Activated naive CD4-positive, alpha-beta T cell treated with anti-CD3 and anti-CD28 coated beads for 36 hours (primary cell): ENCODE results near the gene ANKHD1. TPM values are rescaled to one million over a fixed set of nuclear protein-coding genes. Genes with fewer than 3 reads are reported as not detected.
"Not testable (repeated sequence)": the region's sequence is repeated elsewhere in the genome, so short reads cannot be mapped to it uniquely, and the experiment has no call there.

Experiments used
- CTCF ChIA-PET: fragments of 350-600 bp; sonication (Branson Sonifier 250); formaldehyde crosslinking; loops from one replicate; lab custom pipeline; 2021; ENCODE audit warnings: antibody characterized with exemption; lab: Charles Lee
- DNase-seq: peaks from one replicate; pipeline ENCODE4 v3.0.0-alpha.2; 2020
- H3K27ac Mint-ChIP-seq: one replicate; pipeline ENCODE4 v1.8.0; 2021; ENCODE audit warnings: mild to moderate bottlenecking, mixed read lengths
- H3K27me3 Mint-ChIP-seq: one replicate; pipeline ENCODE4 v1.8.0; 2021; ENCODE audit warnings: low read depth, mixed read lengths
- H3K36me3 Mint-ChIP-seq: one replicate; pipeline ENCODE4 v1.8.0; 2021; ENCODE audit warnings: low read depth, mixed read lengths
- H3K4me1 Mint-ChIP-seq: one replicate; pipeline ENCODE4 v1.8.0; 2021; ENCODE audit warnings: low read depth, mixed read lengths
- H3K4me3 Mint-ChIP-seq: one replicate; pipeline ENCODE4 v1.8.0; 2021; ENCODE audit warnings: mild to moderate bottlenecking, moderate library complexity, mixed read lengths
- H3K9me3 Mint-ChIP-seq: one replicate; pipeline ENCODE4 v1.8.0; 2021; ENCODE audit warnings: mixed read lengths
- intact Hi-C: fragments of 100-400 bp; cut with micrococcal nuclease; formaldehyde crosslinking; loops from one replicate; pipeline ENCODE4 v1.15.1; 2023
- total RNA-seq, 2 experiments: library from RNA; stranded (reverse); gene quantifications; one replicate each; pipeline ENCODE4 v1.2.3, GENCODE V29; 2021

Gene ANKHD1
- total RNA-seq, 2 experiments from 2014 or later, result 83.2 to 87.0 TPM

DNA sequence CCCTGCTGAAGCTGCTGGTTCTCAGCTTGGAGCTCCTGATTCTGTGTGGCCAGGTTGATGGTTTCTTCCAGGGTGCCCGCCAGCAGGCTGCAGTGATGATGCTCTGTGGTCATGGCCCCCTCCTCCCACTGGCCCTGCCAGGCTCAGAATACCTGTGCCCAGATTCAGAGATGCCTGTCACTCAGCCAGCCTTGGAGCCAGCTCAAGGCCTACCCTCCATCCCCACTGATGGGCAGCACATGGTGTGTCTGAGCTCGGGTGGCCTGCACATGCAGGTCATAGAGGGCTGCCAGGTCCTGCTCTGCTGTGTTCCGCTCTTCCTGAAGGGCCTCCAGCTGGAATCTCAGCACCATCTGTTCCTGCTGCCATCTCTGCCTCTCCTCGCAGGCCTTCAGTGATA, 168.4 kb downstream of the ANKHD1 start:
- H3K27me3 Mint-ChIP-seq, result no peaks in the 10 kb centered on the region
- no peak overlapping the region for H3K4me3 Mint-ChIP-seq
- peak overlapping the region; percentile 87 for H3K27ac Mint-ChIP-seq
- H3K9me3 Mint-ChIP-seq, result no peaks in the 10 kb centered on the region
- no peak for DNase-seq
- H3K36me3 Mint-ChIP-seq, result peaks cover 30% of the 10 kb centered on the region
- CTCF ChIA-PET, result interaction anchor here (0.6 to 1.6 kb wide), 5 partner anchors 22 to 196 kb away, joined by 3 to 6 read pairs (median 3); partner anchors contain the start of gene EIF4EBP3
- peaks cover 47% of the 10 kb centered on the region for H3K4me1 Mint-ChIP-seq
- intact Hi-C loops, result no loop called here

DNA sequence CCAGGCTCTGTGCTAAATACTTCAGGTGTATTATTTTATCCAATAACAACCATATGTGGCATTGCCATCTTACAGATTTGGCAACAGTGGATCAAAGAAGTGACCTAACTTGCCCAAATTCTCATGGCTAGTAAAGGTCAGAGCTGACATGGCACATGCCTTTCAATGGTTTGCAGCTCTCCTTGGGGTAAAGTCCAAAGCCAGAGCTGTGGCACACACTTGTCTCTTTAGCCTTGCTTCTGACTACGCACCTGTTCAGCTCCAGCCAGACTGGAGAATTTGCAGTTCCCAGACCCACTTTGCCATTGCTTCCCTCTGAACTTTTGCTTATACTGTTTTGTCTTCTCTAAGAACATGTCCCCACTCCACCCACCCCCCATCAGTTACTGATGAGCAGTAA, 168.9 kb downstream of the ANKHD1 start:
- Mint-ChIP-seq H3K27ac (no peak overlapping the region), H3K9me3 (no peaks in the 10 kb centered on the region), H3K4me3 (no peak overlapping the region), H3K27me3 (no peaks in the 10 kb centered on the region), H3K36me3 (peaks cover 27% of the 10 kb centered on the region), H3K4me1 (peaks cover 45% of the 10 kb centered on the region)
- DNase-seq, result no peak
- CTCF ChIA-PET, result interaction anchor here (0.6 to 1.5 kb wide), 3 partner anchors 23 to 197 kb away, joined by 3 to 4 read pairs (median 3); partner anchors contain the start of gene EIF4EBP3
- intact Hi-C loops, result no loop called here

DNA sequence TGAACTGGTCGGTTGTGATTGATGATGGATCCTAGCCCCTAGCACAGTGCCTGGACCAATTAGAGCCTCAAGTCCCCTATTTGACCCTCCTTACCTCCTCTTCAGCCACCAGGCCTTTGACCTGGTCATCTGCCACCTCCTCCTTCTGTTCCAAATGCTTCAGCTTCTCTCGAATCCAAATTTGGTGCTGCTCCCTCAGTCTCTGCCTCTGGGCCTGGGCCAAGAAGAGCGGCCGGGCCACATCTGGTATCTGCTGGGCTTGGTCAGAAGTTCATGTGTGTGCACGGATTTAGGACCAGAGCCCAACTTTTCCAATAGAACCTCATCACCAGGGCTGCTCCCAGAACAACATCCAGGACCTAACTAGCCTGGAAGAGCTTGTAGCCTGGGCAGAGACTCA, 169.5 kb downstream of the ANKHD1 start:
- DNase-seq, result no peak
- Mint-ChIP-seq H3K4me3 (no peak overlapping the region), H3K27ac (no peak overlapping the region), H3K9me3 (no peaks in the 10 kb centered on the region), H3K27me3 (no peaks in the 10 kb centered on the region), H3K36me3 (peaks cover 25% of the 10 kb centered on the region), H3K4me1 (peaks cover 41% of the 10 kb centered on the region)
- CTCF ChIA-PET, result interaction anchor here (1.7 kb wide), 1 partner anchor 19 kb away, joined by 4 read pairs; no protein-coding TSS in a partner anchor
- intact Hi-C loops, result no loop called here

DNA sequence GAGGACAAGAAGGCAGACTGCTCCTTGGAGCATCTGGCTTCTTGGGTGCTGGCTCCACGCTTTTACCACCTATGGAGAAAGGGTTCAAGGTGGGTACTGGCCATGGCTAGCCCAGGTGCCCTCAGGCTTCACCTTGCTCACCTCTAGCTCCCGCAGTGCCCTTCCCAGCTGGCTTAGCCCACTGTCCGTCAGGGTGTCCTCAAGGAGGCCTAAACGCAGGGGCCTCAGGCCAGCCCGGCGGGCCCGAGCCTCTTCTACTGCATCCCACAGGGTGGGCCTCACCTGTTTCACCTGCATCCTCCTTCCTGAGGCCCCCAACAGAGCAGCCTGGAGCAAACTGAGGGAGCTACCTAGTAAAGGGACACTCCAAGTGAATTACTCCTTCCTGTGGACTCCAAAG, 172.1 kb downstream of the ANKHD1 start:
- Mint-ChIP-seq H3K9me3 (no peaks in the 10 kb centered on the region), H3K4me1 (peaks cover 23% of the 10 kb centered on the region), H3K4me3 (no peak overlapping the region), H3K36me3 (peaks cover 11% of the 10 kb centered on the region), H3K27ac (no peak overlapping the region), H3K27me3 (no peaks in the 10 kb centered on the region)
- DNase-seq, result no peak
- intact Hi-C loops, result no loop called here
- CTCF ChIA-PET, result interaction anchor here (0.6 to 1.8 kb wide), 3 partner anchors 8 to 206 kb away, joined by 3 to 4 read pairs (median 3); partner anchors contain the start of gene SLC35A4

DNA sequence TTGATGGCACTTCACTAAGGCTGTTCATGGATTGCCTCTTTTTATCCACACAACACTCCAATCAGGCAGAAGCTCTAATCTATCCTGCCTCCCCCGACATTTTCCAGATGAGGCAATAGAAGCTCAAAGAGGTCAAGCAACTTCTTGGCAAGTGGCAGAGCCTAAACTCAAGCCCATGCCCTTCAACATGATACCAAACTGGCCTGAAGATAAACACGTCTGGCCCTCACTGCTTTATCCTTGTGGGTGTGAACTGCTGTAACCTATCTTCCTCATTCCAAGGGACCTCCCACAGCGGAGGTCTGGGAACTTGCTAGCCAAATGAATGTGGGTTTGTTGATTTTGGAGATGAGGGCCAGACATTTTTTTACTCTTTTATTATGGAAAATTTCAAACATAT, 172.5 kb downstream of the ANKHD1 start:
- no peaks in the 10 kb centered on the region for H3K9me3 Mint-ChIP-seq
- no peak overlapping the region for H3K27ac Mint-ChIP-seq
- no peak overlapping the region for H3K4me3 Mint-ChIP-seq

DNA sequence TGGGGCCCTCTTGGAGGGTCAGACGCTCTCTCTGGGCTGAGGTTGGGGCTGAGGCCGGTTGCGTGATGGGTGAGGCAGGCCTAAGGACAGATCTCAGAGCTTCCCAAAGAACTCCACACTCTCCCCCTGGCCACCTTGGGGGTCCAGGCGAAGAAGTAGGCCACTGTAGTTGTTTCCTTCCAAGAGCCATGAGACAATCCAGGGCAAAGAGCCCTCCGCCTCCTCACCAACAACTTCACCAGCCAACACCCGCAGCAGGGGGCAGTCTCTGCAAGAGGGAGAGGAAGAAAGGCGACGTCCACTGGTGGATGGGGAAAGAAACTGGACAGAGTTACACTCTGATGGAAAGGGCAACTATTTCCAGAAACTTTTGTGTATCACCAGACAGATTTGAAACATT, 173.7 kb downstream of the ANKHD1 start:
- intact Hi-C loops, result loop anchor here (1.0 kb wide), 1 partner anchor 145 kb away; no protein-coding TSS in a partner anchor
- CTCF ChIA-PET, result no interaction called here
- Mint-ChIP-seq H3K4me3 (no peak overlapping the region), H3K27me3 (no peaks in the 10 kb centered on the region), H3K27ac (no peak overlapping the region), H3K9me3 (no peaks in the 10 kb centered on the region), H3K36me3 (peaks cover 5% of the 10 kb centered on the region), H3K4me1 (peaks cover 8% of the 10 kb centered on the region)
- DNase-seq, result peak; percentile 44

More for the DNA sequence above, 172.5 kb downstream of the ANKHD1 start:
- no peak for DNase-seq
- CTCF ChIA-PET, result interaction anchor here (1.3 to 1.8 kb wide), 2 partner anchors 9 to 207 kb away, joined by 3 to 4 read pairs; partner anchors contain the start of gene SLC35A4
- H3K4me1 Mint-ChIP-seq, result peaks cover 18% of the 10 kb centered on the region
- peaks cover 10% of the 10 kb centered on the region for H3K36me3 Mint-ChIP-seq
- no peaks in the 10 kb centered on the region for H3K27me3 Mint-ChIP-seq
- intact Hi-C loops, result no loop called here

DNA sequence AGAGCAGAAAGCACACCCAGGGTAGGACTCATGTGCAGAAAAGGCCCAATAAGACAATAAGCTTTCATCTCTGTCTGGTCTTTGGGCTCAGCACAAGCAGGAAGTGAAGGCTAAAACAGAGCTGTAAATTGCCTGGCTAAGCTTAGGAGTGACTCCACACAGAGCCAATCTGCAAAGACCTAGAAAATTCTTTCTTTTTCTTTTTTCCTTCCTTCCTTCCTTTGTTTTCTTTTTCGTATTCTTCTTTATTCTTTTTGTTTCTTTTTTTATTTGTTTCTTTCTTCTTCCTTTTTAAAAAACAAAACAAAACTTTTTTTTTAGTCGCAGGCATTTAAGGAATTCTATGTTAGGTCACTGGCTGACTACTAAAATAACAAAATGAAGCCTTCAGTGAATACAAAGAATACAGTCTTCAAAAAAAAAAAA, 175.2 kb downstream of the ANKHD1 start:
- Mint-ChIP-seq H3K4me3 (no peak overlapping the region), H3K9me3 (no peaks in the 10 kb centered on the region), H3K36me3 (no peaks in the 10 kb centered on the region), H3K27me3 (no peaks in the 10 kb centered on the region), H3K27ac (no peak overlapping the region), H3K4me1 (peaks cover 7% of the 10 kb centered on the region)
- DNase-seq, result no peak
- CTCF ChIA-PET, result interaction anchor here (1.2 to 1.3 kb wide), 2 partner anchors 56 to 58 kb away, joined by 3 to 4 read pairs; partner anchors contain the start of gene CD14
- intact Hi-C loops, result no loop called here

DNA sequence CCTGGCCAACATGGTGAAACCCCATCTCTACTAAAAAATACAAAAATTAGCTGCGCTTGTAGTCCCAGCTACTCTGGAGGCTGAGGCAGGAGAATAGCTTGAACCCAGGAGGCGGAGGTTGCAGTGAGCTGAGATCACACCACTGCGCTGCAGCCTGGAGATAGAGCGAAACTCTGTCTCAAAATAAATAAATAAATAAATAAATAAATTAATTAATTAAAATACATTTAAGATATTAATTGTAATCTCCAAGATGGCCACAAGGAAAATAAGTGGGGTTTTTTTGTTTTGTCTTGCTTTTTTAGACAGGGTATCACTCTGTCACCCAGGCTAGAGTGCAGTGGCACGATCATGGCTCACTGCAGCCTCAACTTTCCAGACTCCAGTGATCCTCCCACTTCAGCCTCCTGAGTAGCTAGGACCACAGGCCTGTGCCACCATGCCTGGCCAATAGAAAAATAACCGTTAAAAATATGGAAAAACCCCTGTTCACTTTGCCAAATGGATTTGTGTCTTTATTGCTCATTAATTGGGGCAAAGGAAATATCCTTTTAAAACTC, 177.6 kb downstream of the ANKHD1 start:
- not testable (repeated sequence) for H3K4me1 Mint-ChIP-seq
- CTCF ChIA-PET, result interaction anchor here (0.6 to 1.3 kb wide), 2 partner anchors 14 to 540 kb away, joined by 3 read pairs; no protein-coding TSS in a partner anchor

DNA sequence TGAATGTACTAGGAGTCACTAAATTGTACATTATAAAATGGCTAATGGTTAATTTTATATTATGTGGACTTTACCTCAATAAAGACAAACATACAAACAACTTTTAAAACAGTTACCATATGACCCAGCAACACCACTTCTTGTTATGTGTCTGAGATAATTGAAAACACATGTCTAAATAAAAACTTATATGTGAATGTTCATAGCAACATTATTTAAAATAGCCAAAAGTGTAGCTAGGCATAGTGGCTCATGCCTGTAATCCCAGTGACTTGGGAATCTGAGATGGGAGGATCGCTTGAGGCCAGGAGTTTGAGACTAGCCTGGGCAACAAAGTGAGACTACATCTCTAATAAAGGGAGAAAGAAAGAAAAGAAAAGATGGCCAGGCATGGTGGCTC, 185.9 kb downstream of the ANKHD1 start:
- Mint-ChIP-seq H3K36me3 (no peaks in the 10 kb centered on the region), H3K4me3 (no peak overlapping the region), H3K4me1 (no peaks in the 10 kb centered on the region), H3K27ac (no peak overlapping the region), H3K9me3 (peaks cover 2% of the 10 kb centered on the region), H3K27me3 (no peaks in the 10 kb centered on the region)
- CTCF ChIA-PET, result no interaction called here
- intact Hi-C loops, result no loop called here
- DNase-seq, result no peak

More for the DNA sequence above, 177.6 kb downstream of the ANKHD1 start:
- H3K27ac Mint-ChIP-seq, H3K9me3 Mint-ChIP-seq, H3K36me3 Mint-ChIP-seq, H3K4me3 Mint-ChIP-seq, DNase-seq, intact Hi-C loops, H3K27me3 Mint-ChIP-seq: not testable (repeated sequence)

DNA sequence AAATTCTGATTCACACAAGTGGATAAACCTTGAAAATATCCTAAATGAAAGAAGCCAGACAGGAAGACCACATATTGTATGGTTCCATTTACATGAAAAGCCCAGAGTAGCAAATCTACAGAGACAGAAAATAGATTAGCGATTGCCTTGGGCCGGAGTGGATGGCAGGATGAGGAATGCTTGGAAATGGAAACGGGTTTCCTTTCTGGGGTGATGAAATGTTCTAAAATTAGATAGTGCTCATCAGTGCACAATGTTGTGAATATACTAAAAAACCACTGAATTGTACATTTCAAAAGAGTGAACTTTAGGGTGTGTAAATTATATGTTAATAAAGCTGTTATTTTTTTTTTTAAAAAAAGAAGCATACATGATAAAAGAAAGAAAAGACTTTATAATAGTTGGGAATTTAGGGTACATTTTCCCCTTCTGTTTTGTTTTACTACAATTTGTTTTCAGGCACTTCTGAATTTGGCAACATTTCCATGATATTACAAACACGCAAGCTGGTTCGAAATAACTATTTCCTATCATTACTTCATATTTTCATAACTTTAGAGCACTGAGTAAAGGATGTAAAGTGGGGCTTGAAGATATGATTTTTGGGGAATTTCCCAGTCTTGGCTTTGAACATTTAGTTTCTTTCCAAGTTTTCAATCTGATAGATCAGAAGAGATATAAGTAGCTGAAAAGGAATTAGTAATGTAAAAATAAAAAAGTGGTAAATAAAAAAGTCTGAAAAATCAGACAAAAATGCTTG, 186.9 kb downstream of the ANKHD1 start:
- CTCF ChIA-PET, result no interaction called here
- no peak for DNase-seq
- H3K9me3 Mint-ChIP-seq, result peaks cover under 1% of the 10 kb centered on the region
- no peak overlapping the region for H3K4me3 Mint-ChIP-seq
- intact Hi-C loops, result no loop called here
- no peaks in the 10 kb centered on the region for H3K36me3 Mint-ChIP-seq
- no peak overlapping the region for H3K27ac Mint-ChIP-seq
- H3K4me1 Mint-ChIP-seq, result no peaks in the 10 kb centered on the region
- H3K27me3 Mint-ChIP-seq, result no peaks in the 10 kb centered on the region
